GM23338 (cell line): ENCODE data around the gene TTLL3.

Experiments used
- CTCF ChIP-seq, 2 experiments: fragments of 200-600 bp in 1 of 2; sonication (generic) in 1 of 2; conservative IDR thresholded peaks; 2 replicates each; pipeline versions ENCODE4 v1.5.1 to v1.6.1; 2016 to 2017; ENCODE audit warnings: antibody characterized with exemption in 2 of 2, low read depth in 2 of 2, mild to moderate bottlenecking in 2 of 2, moderate library complexity in 1 of 2
- EZH2 ChIP-seq: fragments of 200-600 bp; sonication (generic); IDR thresholded peaks from one replicate; pipeline ENCODE4 v1.8.0; 2017; ENCODE audit warnings: antibody characterized with exemption, mild to moderate bottlenecking, low read depth; ENCODE audit not compliant: unreplicated experiment
- EZH2phosphoT487 ChIP-seq: fragments of 200-600 bp; sonication (generic); IDR thresholded peaks from one replicate; pipeline ENCODE4 v1.8.1; 2018; ENCODE audit warnings: antibody characterized with exemption; ENCODE audit not compliant: unreplicated experiment
- JUNB ChIP-seq: IDR thresholded peaks from one replicate; pipeline ENCODE4 v1.6.1; 2016; ENCODE audit warnings: antibody characterized with exemption; ENCODE audit not compliant: unreplicated experiment
- POLR2AphosphoS5 ChIP-seq: IDR thresholded peaks from 2 replicates; pipeline ENCODE4 v1.6.1; 2016; ENCODE audit warnings: antibody characterized with exemption, low read depth
- REST ChIP-seq: IDR thresholded peaks from one replicate; pipeline ENCODE4 v1.6.1; 2018; ENCODE audit warnings: antibody characterized with exemption; ENCODE audit not compliant: unreplicated experiment
- STAT1 ChIP-seq: IDR thresholded peaks from one replicate; pipeline ENCODE4 v1.6.1; 2016; ENCODE audit warnings: antibody characterized with exemption; ENCODE audit not compliant: unreplicated experiment
- ZNF114 ChIP-seq: fragments of 250-450 bp; sonication (Bioruptor Pico); IDR thresholded peaks from 2 replicates; pipeline ENCODE4 v1.5.0; 2020; ENCODE audit warnings: mild to moderate bottlenecking, moderate library complexity
- TF ChIP-seq, protein P1 (sequence below): IDR thresholded peaks from 2 replicates; pipeline ENCODE4 v1.6.1; 2016; ENCODE audit warnings: antibody characterized with exemption

- TF ChIP-seq EZH2phosphoT487 (no peak), CTCF (conservative IDR thresholded peaks at IDR 0.05; ENCODE audit: low read depth in 2 of 2) (no peak), POLR2AphosphoS5 (no peak), EZH2 (no peak), JUNB (no peak), ZNF114 (CRISPR knock-in tag) (no peak), STAT1 (no peak), REST (no peak)
- TF ChIP-seq, protein P1, sequence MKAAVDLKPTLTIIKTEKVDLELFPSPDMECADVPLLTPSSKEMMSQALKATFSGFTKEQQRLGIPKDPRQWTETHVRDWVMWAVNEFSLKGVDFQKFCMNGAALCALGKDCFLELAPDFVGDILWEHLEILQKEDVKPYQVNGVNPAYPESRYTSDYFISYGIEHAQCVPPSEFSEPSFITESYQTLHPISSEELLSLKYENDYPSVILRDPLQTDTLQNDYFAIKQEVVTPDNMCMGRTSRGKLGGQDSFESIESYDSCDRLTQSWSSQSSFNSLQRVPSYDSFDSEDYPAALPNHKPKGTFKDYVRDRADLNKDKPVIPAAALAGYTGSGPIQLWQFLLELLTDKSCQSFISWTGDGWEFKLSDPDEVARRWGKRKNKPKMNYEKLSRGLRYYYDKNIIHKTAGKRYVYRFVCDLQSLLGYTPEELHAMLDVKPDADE, result no peak
Measured at GRCh38 chr3:9787714-9788113, 22.3 kb upstream of the TTLL3 start.
